ENCODE data around the gene FRMD4A.
A peak's percentile ranks its signal among the peaks of the same experiment; 100 is the strongest.

Gene FRMD4A

DNA sequence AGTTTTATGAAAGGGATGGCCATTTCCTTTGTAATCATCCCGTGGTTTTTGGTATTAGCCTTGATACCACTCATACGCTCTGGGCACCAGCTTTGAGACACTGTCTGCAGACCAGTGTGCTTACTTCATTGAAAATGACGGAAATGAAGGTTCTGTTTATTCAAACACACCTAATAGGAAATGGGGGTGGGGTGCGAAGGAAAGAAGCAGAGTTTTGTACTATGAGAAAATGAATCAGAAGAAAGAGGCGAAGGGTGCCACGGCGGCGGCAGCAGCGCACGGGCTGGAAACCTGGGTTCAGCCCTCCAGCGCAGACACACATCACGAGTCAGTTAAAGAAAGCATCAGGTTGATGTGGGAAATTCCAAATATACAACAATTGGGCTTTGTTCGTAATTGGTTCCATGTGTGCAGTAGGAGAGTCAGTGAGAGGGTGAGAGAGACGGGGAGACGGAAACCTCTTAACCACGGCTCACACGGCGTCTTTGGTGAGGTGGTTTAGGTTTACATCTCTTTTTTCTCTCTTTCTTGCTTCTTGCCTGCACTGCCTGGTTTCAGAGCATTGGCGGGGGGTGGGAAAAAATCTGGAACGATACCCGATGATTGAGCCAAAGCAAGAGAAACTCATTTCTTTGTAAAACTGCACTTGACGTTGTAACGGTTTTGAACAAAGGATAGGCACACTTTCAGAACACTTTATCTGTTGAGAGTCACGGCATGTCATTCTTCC is 321.2 kb downstream of the FRMD4A start:
- no peak for FAIRE-seq

- FAIRE-seq, result no peak
Observed at GRCh38 chr10:14008740-14009080, 322.0 kb downstream of the FRMD4A start.

DNA sequence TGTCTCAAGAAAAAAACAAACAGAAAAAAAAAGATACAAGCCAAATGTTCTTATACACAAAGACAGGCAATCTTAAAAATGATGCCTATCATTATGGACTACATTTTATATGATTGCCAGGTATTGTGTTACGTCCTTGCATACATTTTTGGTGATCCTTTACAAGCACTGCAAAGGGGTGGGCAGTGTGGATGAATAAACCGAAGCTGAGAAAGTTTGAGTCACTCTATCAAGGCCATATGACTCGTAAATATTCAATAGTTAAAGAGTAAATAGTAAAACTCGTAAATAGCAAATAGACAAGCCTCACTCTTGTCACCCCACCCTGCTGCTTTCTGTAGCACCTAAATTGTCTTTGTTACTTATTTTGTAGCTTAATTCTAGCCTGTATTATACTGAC is 326.2 kb downstream of the FRMD4A start:
- no peak for FAIRE-seq

- FAIRE-seq, result no peak
Observed at GRCh38 chr10:14003517-14004184, 327.1 kb downstream of the FRMD4A start.

DNA sequence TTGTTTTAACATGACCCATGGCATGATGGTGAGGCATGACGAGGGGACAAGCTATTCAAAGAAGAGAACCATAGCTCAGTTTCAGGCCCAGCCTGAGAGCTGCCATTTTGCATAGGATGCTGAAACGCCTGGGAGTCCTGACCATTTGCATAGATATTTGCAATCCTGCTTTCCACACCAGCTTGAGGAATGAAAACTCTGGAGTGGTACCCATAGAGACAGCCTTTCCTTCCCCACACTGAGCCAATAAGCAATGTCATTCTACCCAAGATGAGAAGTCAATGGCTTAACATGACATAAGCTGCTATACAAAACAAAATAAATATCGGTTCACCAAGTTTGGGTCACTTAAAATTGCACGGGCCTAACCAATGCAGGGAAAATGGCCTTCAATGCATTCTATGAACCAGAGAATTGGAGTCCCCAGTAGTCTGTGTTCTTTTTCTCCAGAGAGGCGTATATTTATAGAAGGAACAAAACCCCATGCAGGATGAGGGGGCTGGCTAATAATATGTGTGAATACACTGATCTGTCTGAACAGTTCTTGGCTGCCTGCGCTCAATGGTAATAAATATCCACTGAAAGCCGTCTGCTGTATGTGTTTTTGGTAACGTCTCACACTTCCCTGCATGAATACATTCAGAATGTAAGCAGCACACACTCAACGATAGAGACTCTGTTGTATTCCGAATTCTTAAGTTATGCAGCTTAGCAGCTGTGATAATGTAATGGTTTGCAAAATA is 329.3 kb downstream of the FRMD4A start:
- no peak for FAIRE-seq

- no peak for FAIRE-seq
Observed at GRCh38 chr10:13998163-13998835, 332.4 kb downstream of the FRMD4A start.

GRCh38 chr10:13997650-13998049 is 333.1 kb downstream of the FRMD4A start:
- no peak for FAIRE-seq

GRCh38 chr10:13994932-13995331 is 335.8 kb downstream of the FRMD4A start:
- FAIRE-seq, result no peak

DNA sequence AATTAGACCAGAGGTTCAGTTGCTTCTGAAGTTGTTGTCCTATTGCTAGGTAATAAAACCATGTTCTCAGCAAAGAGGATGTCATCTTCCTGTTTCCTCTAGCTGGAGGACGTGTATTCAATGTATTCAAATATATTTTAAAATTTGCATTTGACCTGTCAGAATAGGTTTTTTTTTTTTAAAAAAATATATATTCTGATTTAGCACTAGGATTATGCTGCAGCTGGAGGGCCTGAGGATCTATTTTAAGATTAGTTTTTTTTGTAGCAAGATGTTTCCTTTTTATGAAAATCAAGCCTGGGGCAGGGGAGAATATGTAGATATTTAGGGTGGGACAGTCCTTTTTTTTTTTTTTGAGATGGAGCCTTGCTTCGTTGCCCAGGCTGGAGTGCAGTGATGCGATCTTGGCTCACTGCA is 337.0 kb downstream of the FRMD4A start:
- FAIRE-seq, result no peak

DNA sequence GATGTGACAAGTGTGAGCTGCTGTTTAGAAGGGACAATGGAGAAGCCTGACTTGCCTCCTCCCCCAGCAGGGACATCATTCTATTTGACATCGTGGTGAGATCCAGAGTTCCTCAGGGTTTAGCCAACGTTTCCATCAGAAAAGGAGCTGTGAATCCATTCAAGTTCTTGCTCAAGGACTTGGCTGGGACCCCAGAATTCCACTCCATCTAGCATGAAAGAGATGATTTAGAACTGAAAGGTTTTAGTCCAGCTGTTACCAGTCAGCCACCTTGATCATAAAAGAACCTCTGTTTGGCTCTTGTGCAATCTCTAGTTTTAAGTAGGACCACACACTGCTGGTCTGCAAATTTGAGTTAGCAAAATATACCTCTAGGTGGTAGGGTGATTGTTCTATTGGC is 337.6 kb downstream of the FRMD4A start:
- no peak for FAIRE-seq

GRCh38 chr10:13991353-13991752 is 339.4 kb downstream of the FRMD4A start:
- no peak for FAIRE-seq

- FAIRE-seq, result no peak
Observed at GRCh38 chr10:13990946-13991345, 339.8 kb downstream of the FRMD4A start.

- FAIRE-seq, result no peak
Observed at GRCh38 chr10:13990392-13990805, 340.3 kb downstream of the FRMD4A start.

DNA sequence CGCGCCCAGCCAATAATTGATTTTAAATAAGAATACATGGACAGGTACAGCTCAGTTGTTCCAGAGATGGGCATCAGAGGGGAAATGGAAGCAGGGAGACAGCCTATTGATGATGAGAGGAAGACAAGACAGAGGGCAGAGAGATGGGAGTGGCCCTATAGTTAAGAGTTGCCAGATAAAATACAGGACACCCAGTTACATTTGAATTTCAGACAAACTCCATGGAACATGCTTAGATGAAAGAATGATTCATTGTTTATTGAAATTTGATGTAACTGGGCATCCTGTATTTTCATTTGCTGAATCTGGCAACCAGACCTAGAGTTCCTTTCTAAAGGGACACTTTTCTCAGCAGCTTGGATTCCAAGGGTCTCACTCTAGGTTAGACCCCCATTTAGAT is 341.1 kb downstream of the FRMD4A start:
- FAIRE-seq, result no peak

DNA sequence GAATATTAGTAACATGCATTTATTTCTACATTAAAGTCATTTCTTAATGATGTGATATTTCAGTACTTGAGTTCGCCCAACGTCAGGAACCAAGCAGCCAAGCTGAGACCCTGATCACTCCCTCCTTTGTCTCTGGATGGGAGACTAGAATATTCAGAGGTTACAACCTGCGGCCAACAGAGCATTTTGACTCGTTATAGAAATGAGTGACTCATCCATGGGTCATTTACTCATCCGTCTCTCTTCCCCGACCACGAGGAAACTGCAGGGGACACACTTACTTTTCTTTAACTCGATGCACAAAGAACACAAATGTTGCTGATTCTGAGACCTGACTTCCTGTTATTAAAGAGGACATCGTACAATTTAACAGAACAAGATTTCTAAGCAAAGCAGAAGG is 343.3 kb downstream of the FRMD4A start:
- FAIRE-seq, result no peak

DNA sequence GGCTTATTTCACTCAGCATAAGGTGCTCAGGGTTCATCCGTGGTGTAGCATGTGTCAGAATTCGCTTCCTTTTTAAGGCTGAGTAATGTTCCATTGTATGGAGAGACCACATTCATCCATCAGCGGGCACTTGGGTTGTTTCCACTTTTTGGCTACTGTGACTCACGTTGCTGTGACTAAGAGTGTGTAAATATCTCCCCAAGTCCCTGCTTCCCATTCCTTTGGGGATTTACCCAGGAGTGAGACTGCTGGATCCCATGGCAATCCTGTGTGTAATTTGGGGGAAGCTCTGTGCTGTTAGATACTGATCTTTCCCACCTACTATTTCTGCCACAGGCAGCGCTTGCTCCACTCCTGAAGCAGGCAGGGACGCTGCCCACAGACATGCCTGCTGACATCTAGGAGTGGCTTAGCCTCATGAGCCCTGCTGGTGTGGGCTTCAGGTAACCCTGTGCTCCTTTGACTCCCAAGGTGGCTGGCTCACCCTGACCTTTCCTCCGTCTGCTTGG is 346.0 kb downstream of the FRMD4A start:
- FAIRE-seq, result peak; percentile 95

DNA sequence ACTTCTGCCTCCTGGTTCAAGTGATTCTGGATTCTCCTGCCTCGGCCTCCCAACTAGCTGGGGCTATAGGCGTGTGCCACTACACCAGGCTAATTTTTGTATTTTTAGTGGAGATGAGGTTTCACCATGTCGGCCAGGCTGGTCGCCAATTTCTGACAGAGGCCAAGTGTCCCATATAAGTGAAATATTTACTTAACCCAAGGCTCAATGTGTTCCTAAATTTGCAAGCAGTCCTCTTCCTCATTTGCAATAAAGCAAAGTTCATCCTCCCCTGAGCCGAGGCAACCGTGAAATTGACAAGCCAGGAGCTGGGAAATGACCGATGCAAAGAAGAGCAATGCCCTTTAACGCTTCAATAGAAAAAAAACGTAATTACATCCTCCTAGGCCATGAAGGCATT is 347.7 kb downstream of the FRMD4A start:
- FAIRE-seq, result no peak

DNA sequence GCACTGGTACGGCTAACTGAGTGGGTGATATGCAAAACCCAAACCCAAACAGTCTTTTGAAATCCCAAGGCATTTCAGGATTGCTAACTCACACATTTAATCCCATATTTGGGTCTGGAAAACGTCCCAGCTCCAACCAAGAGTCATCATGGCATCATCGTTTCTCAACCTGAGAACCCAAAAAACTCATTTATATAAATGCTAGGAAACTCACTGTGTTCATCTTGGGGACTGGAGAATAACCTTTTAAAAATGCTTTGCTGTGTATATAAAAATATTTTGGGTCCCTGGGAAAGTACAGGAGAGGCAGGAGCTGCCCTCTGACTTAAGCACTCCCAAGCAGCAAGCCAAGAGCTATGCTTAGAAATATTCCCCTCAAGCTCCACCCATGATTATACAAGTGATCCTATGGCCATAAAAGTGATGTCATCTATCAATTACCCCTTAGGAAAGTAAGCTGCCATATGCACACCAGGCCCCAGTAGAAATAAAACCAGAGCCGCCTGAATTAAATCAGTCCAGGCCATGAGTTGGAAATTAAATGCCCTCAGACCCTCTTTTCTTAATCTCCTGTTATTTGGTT is 352.1 kb downstream of the FRMD4A start:
- FAIRE-seq, result no peak

GRCh38 chr10:13977861-13978532 is 352.7 kb downstream of the FRMD4A start:
- no peak for FAIRE-seq

- FAIRE-seq, result no peak
Observed at GRCh38 chr10:13973742-13974141, 357.0 kb downstream of the FRMD4A start.

GRCh38 chr10:13972609-13973008 is 358.1 kb downstream of the FRMD4A start:
- peak; percentile 84 for FAIRE-seq
